Endodermal cell (in vitro differentiated cells): ENCODE measurements around the gene SLC35D3. TPM values are rescaled to one million over a fixed set of nuclear protein-coding genes. Genes with fewer than 3 reads are reported as not detected.
"Not testable (repeated sequence)": the region's sequence is repeated elsewhere in the genome, so short reads cannot be mapped to it uniquely, and the experiment has no call there.

ENCODE experiments used
- DNase-seq: peaks from one replicate; pipeline ENCODE4 v3.0.0-alpha.2; 2017
- H3K27ac ChIP-seq: 2 replicates; pipeline ENCODE4 v1.5.1; 2013; ENCODE audit warnings: mild to moderate bottlenecking, low read depth, low read length, moderate library complexity
- H3K27me3 ChIP-seq: 2 replicates; pipeline ENCODE4 v1.6.1; 2013; ENCODE audit warnings: mild to moderate bottlenecking, low read length, moderate library complexity; ENCODE audit not compliant: insufficient read depth, control insufficient read depth, poor library complexity, severe bottlenecking
- H3K36me3 ChIP-seq: 2 replicates; pipeline ENCODE4 v1.7.0; 2013; ENCODE audit warnings: mild to moderate bottlenecking, low read length, moderate library complexity; ENCODE audit not compliant: control insufficient read depth, insufficient read depth
- H3K4me1 ChIP-seq: one replicate; pipeline ENCODE4 v1.7.0; 2013; ENCODE audit warnings: low read length; ENCODE audit not compliant: control insufficient read depth, insufficient read depth
- H3K4me3 ChIP-seq: 2 replicates; pipeline ENCODE4 v1.5.1; 2013; ENCODE audit warnings: mild to moderate bottlenecking, low read length, moderate library complexity
- H3K9ac ChIP-seq: 2 replicates; pipeline ENCODE4 v1.6.1; 2013; ENCODE audit warnings: mild to moderate bottlenecking, low read length, moderate library complexity; ENCODE audit not compliant: poor library complexity, severe bottlenecking; ENCODE audit errors: extremely low read depth
- H3K9me3 ChIP-seq: 2 replicates; pipeline ENCODE4 v1.6.1; 2013; ENCODE audit warnings: mild to moderate bottlenecking, low read length, moderate library complexity; ENCODE audit not compliant: control insufficient read depth
- H3K27ac Mint-ChIP-seq: 2 replicates; pipeline ENCODE4 v1.8.0; 2020; ENCODE audit warnings: mixed read lengths
- H3K27me3 Mint-ChIP-seq: 2 replicates; pipeline ENCODE4 v1.8.0; 2021; ENCODE audit warnings: mild to moderate bottlenecking, mixed read lengths; ENCODE audit not compliant: insufficient read depth
- H3K36me3 Mint-ChIP-seq: 2 replicates; pipeline ENCODE4 v1.8.0; 2020; ENCODE audit warnings: low read depth, mixed read lengths
- H3K4me1 Mint-ChIP-seq: 2 replicates; pipeline ENCODE4 v1.8.0; 2020; ENCODE audit warnings: mixed read lengths
- H3K4me3 Mint-ChIP-seq: 2 replicates; pipeline ENCODE4 v1.8.0; 2020; ENCODE audit warnings: mild to moderate bottlenecking, moderate library complexity, mixed read lengths
- H3K9me3 Mint-ChIP-seq: 2 replicates; pipeline ENCODE4 v1.8.0; 2020; ENCODE audit warnings: mild to moderate bottlenecking, mixed read lengths
- WGBS, 2 experiments: methylation state at CpG; one replicate each; pipeline versions ENCODE4 v1.1.5 to v1.1.7; 2013; ENCODE audit warnings: missing lambda C conversion rate in 2 of 2, mixed read lengths in 1 of 2; ENCODE audit not compliant: insufficient coverage in 1 of 2, insufficient read length in 1 of 2; 5-methylcytosine and 5-hydroxymethylcytosine counted together
- total RNA-seq, 2 donors: library from RNA; stranded (reverse); fragmentation: NEBNext Ultra II Directional in 1 of 2; extraction: Animal tissue kit (Norgen Biotek cat#: 25700) in 1 of 2; gene quantifications; 2 replicates in 1 of 2; 3 replicates in 1 of 2; pipeline ENCODE4 v1.2.1, GENCODE V29; 2021
- TF ChIP-seq, protein P1 (sequence below): fragments of 200-600 bp; sonication (generic); conservative IDR thresholded peaks from 2 replicates; pipeline ENCODE4 v1.5.0; 2021; ENCODE audit warnings: antibody characterized with exemption, mild to moderate bottlenecking

The SLC35D3 gene
- total RNA-seq, 2 donors from 2014 or later, result 0.44 TPM; not detected in 1

DNA sequence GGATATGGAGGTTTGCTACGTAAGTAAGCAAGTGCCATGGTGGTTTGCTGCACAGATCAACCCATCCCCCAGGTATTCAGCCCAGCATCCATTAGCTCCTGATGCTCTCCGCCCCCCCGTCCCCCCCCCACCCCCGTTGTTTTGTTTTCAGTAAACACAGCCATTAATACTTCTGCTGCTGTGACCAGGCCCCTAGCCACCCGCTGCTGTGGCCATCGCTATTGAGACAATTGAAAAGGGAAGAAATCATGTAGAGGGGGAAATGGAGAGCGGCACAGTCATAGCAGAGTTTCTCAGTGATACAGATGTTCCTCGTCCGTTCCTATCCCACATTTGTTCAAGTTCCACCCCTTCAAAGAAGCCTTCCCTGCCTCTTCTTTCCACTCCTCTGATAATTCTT is 24.9 kb downstream of the SLC35D3 start:
- H3K4me1 Mint-ChIP-seq, result peaks cover 11% of the 10 kb centered on the region
- no peak overlapping the region for H3K9ac ChIP-seq
- H3K9me3 ChIP-seq, result no peaks in the 10 kb centered on the region
- peaks cover 15% of the 10 kb centered on the region for H3K9me3 Mint-ChIP-seq
- no peaks in the 10 kb centered on the region for H3K4me1 ChIP-seq
- peak; percentile 69 for DNase-seq
- no peak overlapping the region for H3K4me3 ChIP-seq
- no peaks in the 10 kb centered on the region for H3K27me3 Mint-ChIP-seq
- no peak overlapping the region for H3K27ac ChIP-seq
- no peak overlapping the region for H3K4me3 Mint-ChIP-seq
- WGBS, 2 experiments, result 28 to 71% methylated on average over 4 to 7 of the region's 9 CpGs
- TF ChIP-seq, protein P1, sequence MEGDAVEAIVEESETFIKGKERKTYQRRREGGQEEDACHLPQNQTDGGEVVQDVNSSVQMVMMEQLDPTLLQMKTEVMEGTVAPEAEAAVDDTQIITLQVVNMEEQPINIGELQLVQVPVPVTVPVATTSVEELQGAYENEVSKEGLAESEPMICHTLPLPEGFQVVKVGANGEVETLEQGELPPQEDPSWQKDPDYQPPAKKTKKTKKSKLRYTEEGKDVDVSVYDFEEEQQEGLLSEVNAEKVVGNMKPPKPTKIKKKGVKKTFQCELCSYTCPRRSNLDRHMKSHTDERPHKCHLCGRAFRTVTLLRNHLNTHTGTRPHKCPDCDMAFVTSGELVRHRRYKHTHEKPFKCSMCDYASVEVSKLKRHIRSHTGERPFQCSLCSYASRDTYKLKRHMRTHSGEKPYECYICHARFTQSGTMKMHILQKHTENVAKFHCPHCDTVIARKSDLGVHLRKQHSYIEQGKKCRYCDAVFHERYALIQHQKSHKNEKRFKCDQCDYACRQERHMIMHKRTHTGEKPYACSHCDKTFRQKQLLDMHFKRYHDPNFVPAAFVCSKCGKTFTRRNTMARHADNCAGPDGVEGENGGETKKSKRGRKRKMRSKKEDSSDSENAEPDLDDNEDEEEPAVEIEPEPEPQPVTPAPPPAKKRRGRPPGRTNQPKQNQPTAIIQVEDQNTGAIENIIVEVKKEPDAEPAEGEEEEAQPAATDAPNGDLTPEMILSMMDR, result no peak
- no peaks in the 10 kb centered on the region for H3K36me3 ChIP-seq
- peaks cover 3% of the 10 kb centered on the region for H3K36me3 Mint-ChIP-seq
- peak overlapping the region; percentile 57 for H3K27ac Mint-ChIP-seq
- no peaks in the 10 kb centered on the region for H3K27me3 ChIP-seq

- Mint-ChIP-seq H3K4me1 (peaks cover 11% of the 10 kb centered on the region), H3K9me3 (peaks cover 15% of the 10 kb centered on the region)
- not testable (repeated sequence) for H3K9me3 ChIP-seq, H3K27me3 ChIP-seq, H3K4me1 ChIP-seq, H3K36me3 ChIP-seq, H3K27ac Mint-ChIP-seq, DNase-seq, H3K27ac ChIP-seq, H3K4me3 Mint-ChIP-seq, H3K4me3 ChIP-seq, H3K9ac ChIP-seq, H3K36me3 Mint-ChIP-seq, H3K27me3 Mint-ChIP-seq
- 92% methylated on average over 3 of the region's 3 CpGs; no CpG with 5 or more reads in 1 of the 2 experiments for WGBS, 2 experiments
Measured at GRCh38 chr6:136949957-136950356, 27.9 kb downstream of the SLC35D3 start.

GRCh38 chr6:136950436-136951126 is 28.5 kb downstream of the SLC35D3 start:
- WGBS, 2 experiments, result 94 to 95% methylated on average over 3 to 4 of the region's 4 CpGs
- H3K9me3 ChIP-seq, result no peaks in the 10 kb centered on the region
- H3K4me3 ChIP-seq, result no peak overlapping the region
- H3K27ac ChIP-seq, result no peak overlapping the region
- peaks cover 15% of the 10 kb centered on the region for H3K9me3 Mint-ChIP-seq
- no peak overlapping the region for H3K4me3 Mint-ChIP-seq
- TF ChIP-seq, protein P1, result no peak
- DNase-seq, result peak; percentile 17
- peaks cover 15% of the 10 kb centered on the region for H3K4me1 Mint-ChIP-seq
- no peaks in the 10 kb centered on the region for H3K36me3 ChIP-seq
- no peak overlapping the region for H3K27ac Mint-ChIP-seq
- no peaks in the 10 kb centered on the region for H3K27me3 ChIP-seq
- no peak overlapping the region for H3K9ac ChIP-seq
- no peaks in the 10 kb centered on the region for H3K4me1 ChIP-seq
- H3K36me3 Mint-ChIP-seq, result peaks cover 3% of the 10 kb centered on the region
- no peaks in the 10 kb centered on the region for H3K27me3 Mint-ChIP-seq
